Liver (tissue), 9 donors: ENCODE results near the gene HMGN4. TPM values are rescaled to one million over a fixed set of nuclear protein-coding genes. Genes with fewer than 3 reads are reported as not detected.

ENCODE experiments used
- DNase-seq: peaks from one replicate; pipeline ENCODE4 v3.0.0-alpha.2; 2017; ENCODE audit warnings: low spot score
- H3K27ac ChIP-seq, 2 donors: one replicate each; pipeline ENCODE4 v1.7.0; 2013; ENCODE audit warnings: inconsistent platforms in 2 of 2, low read length in 2 of 2, control low read depth in 1 of 2, low read depth in 1 of 2, mild to moderate bottlenecking in 1 of 2
- H3K27me3 ChIP-seq, 4 donors: one replicate each; pipeline versions ENCODE4 v1.6.1 to v1.7.0; 2013; ENCODE audit warnings: low read length in 3 of 4, inconsistent platforms in 1 of 4, mild to moderate bottlenecking in 1 of 4, moderate library complexity in 1 of 4; ENCODE audit not compliant: control insufficient read depth in 4 of 4, insufficient read depth in 4 of 4
- H3K36me3 ChIP-seq, 4 donors: one replicate each; pipeline versions ENCODE4 v1.6.1 to v1.7.0; 2013; ENCODE audit warnings: low read length in 3 of 4, mild to moderate bottlenecking in 3 of 4, low read depth in 1 of 4, moderate library complexity in 1 of 4; ENCODE audit not compliant: control insufficient read depth in 4 of 4, insufficient read depth in 3 of 4
- H3K4me1 ChIP-seq, 4 donors: one replicate each; pipeline versions ENCODE4 v1.6.1 to v1.7.0; 2013; ENCODE audit warnings: low read length in 3 of 4, mild to moderate bottlenecking in 3 of 4, moderate library complexity in 1 of 4; ENCODE audit not compliant: control insufficient read depth in 4 of 4, insufficient read depth in 4 of 4
- H3K4me3 ChIP-seq, 3 donors: one replicate each; pipeline versions ENCODE4 v1.6.1 to v1.7.0; 2013; ENCODE audit warnings: low read length in 3 of 3, control low read depth in 1 of 3, low read depth in 1 of 3, mild to moderate bottlenecking in 1 of 3
- H3K9ac ChIP-seq, 2 donors: one replicate each; pipeline ENCODE4 v1.7.0; 2013; ENCODE audit warnings: low read length in 2 of 2, mild to moderate bottlenecking in 2 of 2, moderate library complexity in 2 of 2, control low read depth in 1 of 2, low read depth in 1 of 2
- H3K9me3 ChIP-seq, 4 donors: one replicate each; pipeline versions ENCODE4 v1.6.1 to v1.7.0; 2013; ENCODE audit warnings: low read length in 3 of 4; ENCODE audit not compliant: control insufficient read depth in 4 of 4
- FOXA1 ChIP-seq: IDR thresholded peaks from 2 replicates; pipeline ENCODE4 v1.6.1; 2016; ENCODE audit warnings: antibody characterized with exemption
- HNF4A ChIP-seq, 2 donors: conservative IDR thresholded peaks; 2 replicates each; pipeline ENCODE4 v1.6.1; 2016; ENCODE audit warnings: antibody characterized with exemption in 2 of 2, mild to moderate bottlenecking in 2 of 2
- JUND ChIP-seq, 2 donors: IDR thresholded peaks; 2 replicates each; pipeline ENCODE4 v1.6.1; 2016; ENCODE audit warnings: antibody characterized with exemption in 2 of 2
- NR2F2 ChIP-seq: IDR thresholded peaks from 2 replicates; pipeline ENCODE4 v1.6.1; 2016; ENCODE audit warnings: antibody characterized with exemption
- REST ChIP-seq: IDR thresholded peaks from 2 replicates; pipeline ENCODE4 v1.6.1; 2016; ENCODE audit warnings: antibody characterized with exemption, mild to moderate bottlenecking
- RXRA ChIP-seq, 2 donors: IDR thresholded peaks; 2 replicates each; pipeline ENCODE4 v1.6.1; 2017 to 2018; ENCODE audit warnings: antibody characterized with exemption in 2 of 2, mild to moderate bottlenecking in 1 of 2
- YY1 ChIP-seq: IDR thresholded peaks from 2 replicates; pipeline ENCODE4 v1.6.1; 2016; ENCODE audit warnings: antibody characterized with exemption, mild to moderate bottlenecking
- WGBS: extraction: QIAGEN DNeasy Blood & Tissue Kit; methylation state at CpG from one replicate; pipeline ENCODE4 v1.1.7; 2013; 5-methylcytosine and 5-hydroxymethylcytosine counted together
- polyA plus RNA-seq, 2 donors: library from polyadenylated mRNA; stranded (reverse) in 1 of 2; unstranded in 1 of 2; fragments of 200-250 nt in 1 of 2; fragments of >200 nt in 1 of 2; fragmentation: Nextera tagmentation in 1 of 2; extraction: Ambion mirVana in 1 of 2; gene quantifications; one replicate each; pipeline versions ENCODE4 v1.2.1 to v1.2.3, GENCODE V29; 2013 to 2015
- total RNA-seq, 2 donors: library from RNA; depleted of rRNA; stranded (reverse); fragments of >200 nt; gene quantifications; one replicate each; pipeline ENCODE4 v1.2.3, GENCODE V29; 2014
- TF ChIP-seq, protein P1 (sequence below): IDR thresholded peaks from 2 replicates; pipeline ENCODE4 v1.6.1; 2016; ENCODE audit warnings: antibody characterized with exemption
- TF ChIP-seq, protein P2 (sequence below): IDR thresholded peaks from 2 replicates; pipeline ENCODE4 v1.6.1; 2016; ENCODE audit warnings: antibody characterized with exemption
- TF ChIP-seq, protein P3 (sequence below): IDR thresholded peaks from 2 replicates; pipeline ENCODE4 v1.6.1; 2016; ENCODE audit warnings: antibody characterized with exemption
- donor health status: healthy.
- donor health status: healthy.
- donor health status: healthy.
- donor health status: healthy.
- donor health status: healthy.

Gene HMGN4
- total and polyA plus RNA-seq, 4 donors, result 8.2 to 13.3 (median 10.1) TPM

GRCh38 chr6:26553264-26553634 is 15.1 kb downstream of the HMGN4 start:
- H3K27ac ChIP-seq, result peak overlapping the region in 1 of 2 donors; percentile 25
- peaks cover 0 to 2% (median 0%) of the 10 kb centered on the region in 4 donors for H3K9me3 ChIP-seq
- no peaks in the 10 kb centered on the region for H3K36me3 ChIP-seq
- TF ChIP-seq NR2F2 (no peak), REST (no peak), FOXA1 (no peak), HNF4A (conservative IDR thresholded peaks at IDR 0.05) (no peak)
- TF ChIP-seq, protein P1, sequence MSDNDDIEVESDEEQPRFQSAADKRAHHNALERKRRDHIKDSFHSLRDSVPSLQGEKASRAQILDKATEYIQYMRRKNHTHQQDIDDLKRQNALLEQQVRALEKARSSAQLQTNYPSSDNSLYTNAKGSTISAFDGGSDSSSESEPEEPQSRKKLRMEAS, result peak; percentile 64
- TF ChIP-seq, protein P2, sequence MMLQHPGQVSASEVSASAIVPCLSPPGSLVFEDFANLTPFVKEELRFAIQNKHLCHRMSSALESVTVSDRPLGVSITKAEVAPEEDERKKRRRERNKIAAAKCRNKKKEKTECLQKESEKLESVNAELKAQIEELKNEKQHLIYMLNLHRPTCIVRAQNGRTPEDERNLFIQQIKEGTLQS, result peak; percentile 99
- H3K4me3 ChIP-seq, result peak overlapping the region; percentile 41 to 45 (median 43)
- no peak overlapping the region for H3K9ac ChIP-seq
- 4% methylated on average over 13 of the region's 13 CpGs for WGBS
- DNase-seq, result peak; percentile 87
- H3K27me3 ChIP-seq, result no peaks in the 10 kb centered on the region
- H3K4me1 ChIP-seq, result peaks cover 4 to 21% (median 17%) of the 10 kb centered on the region in 4 donors

- peak; percentile 44 to 63 for TF ChIP-seq RXRA (IDR thresholded peaks at IDR 0.05)
- TF ChIP-seq, protein P2, result peak; percentile 100
- no peak for TF ChIP-seq REST
- peak in 1 of 2 donors; percentile 57 for TF ChIP-seq JUND (IDR thresholded peaks at IDR 0.05)
- TF ChIP-seq, protein P1, result peak; percentile 59
- peak; percentile 47 to 83 for TF ChIP-seq HNF4A (conservative IDR thresholded peaks at IDR 0.05)
- TF ChIP-seq YY1, result peak; percentile 35
- TF ChIP-seq, protein P3, sequence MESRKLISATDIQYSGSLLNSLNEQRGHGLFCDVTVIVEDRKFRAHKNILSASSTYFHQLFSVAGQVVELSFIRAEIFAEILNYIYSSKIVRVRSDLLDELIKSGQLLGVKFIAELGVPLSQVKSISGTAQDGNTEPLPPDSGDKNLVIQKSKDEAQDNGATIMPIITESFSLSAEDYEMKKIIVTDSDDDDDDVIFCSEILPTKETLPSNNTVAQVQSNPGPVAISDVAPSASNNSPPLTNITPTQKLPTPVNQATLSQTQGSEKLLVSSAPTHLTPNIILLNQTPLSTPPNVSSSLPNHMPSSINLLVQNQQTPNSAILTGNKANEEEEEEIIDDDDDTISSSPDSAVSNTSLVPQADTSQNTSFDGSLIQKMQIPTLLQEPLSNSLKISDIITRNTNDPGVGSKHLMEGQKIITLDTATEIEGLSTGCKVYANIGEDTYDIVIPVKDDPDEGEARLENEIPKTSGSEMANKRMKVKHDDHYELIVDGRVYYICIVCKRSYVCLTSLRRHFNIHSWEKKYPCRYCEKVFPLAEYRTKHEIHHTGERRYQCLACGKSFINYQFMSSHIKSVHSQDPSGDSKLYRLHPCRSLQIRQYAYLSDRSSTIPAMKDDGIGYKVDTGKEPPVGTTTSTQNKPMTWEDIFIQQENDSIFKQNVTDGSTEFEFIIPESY, result no peak
- peak; percentile 33 for TF ChIP-seq NR2F2
- DNase-seq, result peak; percentile 86
- Histone ChIP-seq H3K36me3 (no peaks in the 10 kb centered on the region), H3K9ac (peak overlapping the region in 1 of 2 donors; percentile 32), H3K4me3 (peak overlapping the region; percentile 41 to 45 (median 43)), H3K9me3 (peaks cover 0 to 2% (median 0%) of the 10 kb centered on the region in 4 donors), H3K4me1 (peaks cover 4 to 21% (median 17%) of the 10 kb centered on the region in 4 donors), H3K27ac (peak overlapping the region; percentile 21 to 25), H3K27me3 (no peaks in the 10 kb centered on the region)
- 1% methylated on average over 19 of the region's 19 CpGs for WGBS
These were observed 15.7 kb downstream of the HMGN4 start for GRCh38 chr6:26553635-26554446.
